HPDE6-E6E7 (cell line): ENCODE data around the gene CCDC14.
A peak's percentile ranks its signal among the peaks of the same experiment; 100 is the strongest.
"Not testable (repeated sequence)": the region's sequence is repeated elsewhere in the genome, so short reads cannot be mapped to it uniquely, and the experiment has no call there.

Experiments used
- DNase-seq: peaks from one replicate; pipeline ENCODE4 v3.0.0; 2011; ENCODE audit warnings: missing footprints; ENCODE audit errors: extremely low spot score

Gene CCDC14

DNA sequence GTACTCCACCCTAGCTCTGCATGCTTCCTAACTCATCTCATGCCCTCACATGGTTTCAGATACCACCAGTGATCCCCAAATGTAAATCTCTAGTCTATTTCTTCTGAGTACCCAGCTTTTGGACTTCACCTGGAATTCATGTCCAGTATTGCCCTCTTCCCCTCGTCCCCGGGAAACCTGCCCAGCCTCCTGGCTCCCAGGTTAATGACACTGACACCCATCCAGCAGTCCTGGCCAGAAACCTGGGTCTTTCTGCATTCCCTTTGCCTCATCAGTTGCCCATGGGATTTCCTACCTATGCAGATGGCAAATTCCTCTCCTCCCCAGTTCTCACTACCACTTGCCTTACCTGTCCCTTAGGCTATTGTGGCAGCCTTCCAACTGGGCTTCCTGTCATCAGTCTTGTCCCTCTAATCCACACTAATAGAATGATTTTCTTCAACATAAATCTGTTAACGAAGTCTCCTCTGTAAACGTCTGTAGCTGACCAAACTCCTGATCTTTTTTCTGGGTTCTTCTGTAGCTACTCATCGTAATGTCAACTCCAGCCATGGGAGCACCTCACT is 61.6 kb downstream of the CCDC14 start:
- DNase-seq = no peak

GRCh38 chr3:123893012-123893411 is 68.0 kb downstream of the CCDC14 start:
- DNase-seq = no peak

DNA sequence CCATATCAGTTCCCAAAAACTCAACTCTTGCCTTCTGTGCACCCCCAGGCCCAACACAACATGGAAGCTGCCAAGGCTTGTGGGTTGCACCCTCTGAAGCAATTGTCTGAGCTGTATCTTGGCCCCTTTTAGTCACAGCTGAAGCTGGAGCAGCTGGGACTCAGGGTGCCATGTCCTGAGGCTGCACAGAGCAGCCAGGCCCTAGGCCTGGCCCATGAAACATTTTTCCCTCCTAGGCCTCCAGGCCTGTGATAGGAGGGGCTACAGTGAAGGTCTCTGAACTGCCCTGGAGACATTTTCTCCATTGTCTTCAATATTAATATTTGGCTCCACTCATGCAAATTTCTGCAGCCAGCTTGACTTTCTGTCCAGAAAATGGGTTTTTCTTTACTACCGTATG is 68.8 kb downstream of the CCDC14 start:
- no peak for DNase-seq

DNA sequence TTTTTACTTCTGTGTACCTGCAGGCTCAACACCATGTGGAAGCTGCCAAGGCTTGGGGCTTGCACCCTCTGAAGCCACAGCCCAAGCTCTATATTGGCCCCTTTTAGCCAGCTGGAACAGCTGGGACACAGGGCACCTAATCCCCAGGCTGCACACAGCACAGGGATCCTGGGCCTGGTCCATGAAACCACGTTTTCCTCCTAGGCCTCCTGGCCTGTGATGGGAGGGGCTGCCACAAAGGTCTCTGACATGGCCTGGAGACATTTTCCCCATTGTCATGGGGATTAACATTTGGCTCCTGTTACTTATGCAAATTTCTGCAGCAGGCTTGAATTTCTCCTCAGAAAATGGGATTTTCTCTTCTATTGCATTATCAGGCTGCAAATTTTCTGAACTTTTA is 70.0 kb downstream of the CCDC14 start:
- DNase-seq = not testable (repeated sequence)

DNA sequence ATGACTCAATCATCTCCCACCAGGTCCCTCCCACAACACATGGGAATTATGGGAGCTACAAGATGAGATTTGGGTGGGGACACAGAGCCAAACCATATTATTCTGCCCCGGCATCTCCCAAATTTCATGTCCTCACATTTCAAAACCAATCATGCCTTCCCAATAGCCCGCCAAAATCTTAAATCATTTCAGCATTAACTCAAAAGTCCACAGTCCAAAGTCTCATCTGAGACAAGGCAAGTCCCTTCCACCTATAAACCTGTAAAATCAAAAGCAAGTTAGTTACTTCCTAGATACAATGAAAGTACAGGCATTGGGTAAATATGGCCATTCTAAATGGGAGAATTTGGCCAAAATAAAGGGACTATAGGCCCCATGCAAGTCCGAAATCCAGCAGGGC is 70.9 kb downstream of the CCDC14 start:
- not testable (repeated sequence) for DNase-seq

DNA sequence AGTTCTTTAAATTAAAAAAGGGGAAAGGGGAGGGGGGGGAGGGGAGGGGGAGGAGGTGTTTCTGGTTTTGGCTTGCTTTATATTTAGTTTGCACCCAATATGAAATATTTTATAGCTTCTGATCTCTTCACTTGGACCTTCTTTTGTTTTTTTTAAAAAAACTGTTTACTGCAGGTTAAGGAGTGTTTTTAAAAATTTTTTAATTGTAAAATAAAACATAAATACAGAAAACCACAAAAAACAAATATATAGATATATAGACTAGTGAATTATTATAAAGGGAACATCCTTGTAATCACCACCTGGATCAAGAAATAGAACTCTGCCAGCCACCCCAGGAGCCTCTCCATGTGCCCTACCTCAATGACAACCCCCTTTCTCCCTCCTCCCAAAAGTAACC is 76.0 kb downstream of the CCDC14 start:
- DNase-seq = no peak

DNA sequence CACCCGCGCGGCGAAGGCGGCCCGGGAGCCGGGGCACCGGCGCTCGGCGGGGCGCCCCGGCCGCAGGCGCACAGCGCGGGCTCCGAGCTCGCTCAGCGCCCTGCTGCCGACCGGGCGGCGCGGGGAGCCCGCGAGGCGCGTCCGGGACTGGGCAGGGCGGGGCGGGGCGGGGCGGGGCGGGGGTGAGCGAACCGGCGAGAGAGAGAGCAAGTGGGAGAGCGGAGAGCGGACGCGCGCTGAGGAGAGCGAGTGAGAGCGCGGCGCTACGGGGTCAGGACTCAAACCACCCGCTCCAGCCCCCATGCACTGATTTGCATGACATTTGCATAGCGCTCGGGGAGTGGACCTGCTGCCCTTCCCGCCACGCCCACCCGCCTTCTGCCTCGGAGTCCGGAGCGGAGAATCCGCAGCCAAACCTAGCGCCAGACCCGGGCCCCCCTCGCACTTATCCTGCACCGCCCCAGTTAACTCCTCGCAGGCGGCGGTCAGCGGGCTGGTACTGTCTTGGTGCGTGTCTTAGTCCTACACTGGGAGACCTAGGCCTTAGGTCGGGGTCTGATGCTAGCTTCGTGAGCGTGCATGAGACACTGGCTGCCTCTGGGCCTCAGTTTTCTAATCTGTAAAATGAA is 76.7 kb downstream of the CCDC14 start, which contains the start of gene MYLK:
Gene MYLK, minus strand, starts transcription at position 130 of the 629 bp plus-strand sequence. CDS start 90,491 bp downstream, outside the sequence.
- peak; percentile 50 for DNase-seq

- no peak for DNase-seq
These were observed 77.3 kb downstream of the CCDC14 start for GRCh38 chr3:123883701-123884202.

GRCh38 chr3:123883111-123883510 is 77.9 kb downstream of the CCDC14 start:
- no peak for DNase-seq

DNA sequence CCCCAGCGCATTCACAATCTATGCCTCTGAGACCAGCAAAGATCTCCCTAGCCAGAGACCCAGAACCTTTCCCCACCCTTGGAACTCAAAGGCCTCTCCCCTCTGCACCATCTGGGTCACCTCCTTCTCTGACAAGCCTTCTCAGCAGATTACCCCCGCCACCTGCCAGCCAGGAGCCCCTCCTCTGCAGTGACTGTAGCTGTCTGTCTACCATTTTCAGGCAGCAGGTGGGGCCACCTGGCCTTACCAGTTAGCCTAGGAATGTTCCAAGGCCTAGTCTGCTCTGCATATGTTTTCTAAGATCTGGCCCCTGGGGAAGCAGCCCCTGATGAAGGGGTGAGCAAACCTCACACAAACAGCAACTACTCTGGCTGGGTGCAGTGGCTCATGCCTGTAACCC is 79.3 kb downstream of the CCDC14 start:
- DNase-seq = no peak

DNA sequence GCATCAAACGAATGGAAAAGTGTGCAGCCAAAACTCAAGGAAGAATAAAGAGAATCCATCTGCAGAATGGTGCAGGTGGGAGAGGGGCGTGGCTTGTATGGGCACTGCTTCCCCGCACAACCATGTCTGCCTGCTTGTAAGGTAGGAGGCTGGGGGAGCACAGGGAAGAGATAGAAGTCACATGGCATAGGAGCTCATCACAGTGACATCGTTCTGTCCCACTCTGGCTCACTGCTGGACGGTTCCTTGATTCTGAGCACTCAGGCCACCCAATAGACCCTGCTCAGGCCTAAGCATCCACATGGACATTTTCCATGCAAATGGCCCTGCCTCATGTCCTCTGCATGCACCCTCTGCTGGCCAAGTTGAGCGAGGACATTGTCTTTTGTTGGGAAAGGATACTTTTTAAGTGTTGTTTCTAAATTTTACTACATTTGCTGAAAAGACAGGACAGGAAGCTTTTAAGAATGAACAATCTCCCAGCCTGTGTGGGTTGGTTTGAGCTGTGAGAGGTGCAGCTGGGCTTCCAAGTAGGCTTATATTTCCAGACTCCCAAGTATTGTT is 79.9 kb downstream of the CCDC14 start:
- no peak for DNase-seq

DNA sequence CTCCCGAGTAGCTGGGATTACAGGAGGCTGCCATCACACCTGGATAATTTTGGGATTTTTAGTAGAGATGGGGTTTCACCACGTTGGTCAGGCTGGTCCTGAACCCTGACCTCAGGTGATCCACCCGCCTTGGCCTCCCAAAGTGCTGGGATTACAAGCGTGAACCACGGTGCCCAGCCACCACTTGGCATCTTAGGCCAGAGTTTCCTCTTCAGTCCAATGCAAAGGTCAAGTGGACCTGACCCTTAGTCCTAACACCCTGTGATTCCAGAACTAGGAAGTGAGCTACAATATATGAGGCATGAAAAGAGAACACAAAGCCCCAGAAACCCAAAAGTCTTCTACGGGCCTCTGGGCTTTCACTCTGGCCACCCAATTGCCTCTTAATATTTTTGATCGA is 82.2 kb downstream of the CCDC14 start:
- no peak for DNase-seq

GRCh38 chr3:123877965-123878364 is 83.1 kb downstream of the CCDC14 start:
- DNase-seq = no peak

DNA sequence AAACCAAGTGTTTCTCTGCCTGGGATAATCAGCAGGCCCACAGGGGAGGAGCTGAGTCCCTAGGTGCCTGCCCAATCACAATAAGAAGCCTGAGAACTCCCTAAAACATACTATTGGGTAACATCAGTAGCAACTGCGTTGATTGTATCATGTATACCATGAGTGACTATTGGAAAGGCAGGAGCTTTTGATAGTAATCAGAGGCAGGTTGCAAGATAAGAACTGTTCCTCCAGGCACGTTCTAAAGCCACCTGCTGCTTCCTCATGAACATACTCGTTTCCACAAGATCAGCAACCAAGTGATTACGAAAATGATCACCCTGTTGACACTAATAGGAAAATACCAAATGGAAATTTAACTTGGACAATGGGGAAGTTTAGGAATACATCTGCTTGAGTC is 83.6 kb downstream of the CCDC14 start:
- DNase-seq = no peak

DNA sequence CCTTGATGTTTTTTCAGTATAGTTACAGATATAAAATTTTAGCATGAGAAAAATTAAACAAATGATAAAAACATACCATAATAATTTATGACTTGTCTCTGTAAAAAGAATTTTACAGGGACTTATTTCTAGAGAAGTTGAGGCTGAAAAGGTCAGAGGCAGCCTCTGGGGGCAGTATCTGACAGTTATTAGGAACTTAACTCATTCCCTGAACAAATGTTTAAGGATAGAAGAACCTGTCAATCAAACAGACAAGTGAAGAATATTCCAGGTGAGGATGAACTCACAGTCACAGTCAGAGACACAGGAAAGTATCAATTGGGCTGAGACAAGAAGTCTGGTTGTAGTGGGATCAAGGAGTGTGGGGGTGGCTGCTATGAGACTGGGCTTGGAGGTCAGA is 84.2 kb downstream of the CCDC14 start:
- no peak for DNase-seq

- DNase-seq = no peak
These were observed 88.4 kb downstream of the CCDC14 start for GRCh38 chr3:123872621-123873020.

DNA sequence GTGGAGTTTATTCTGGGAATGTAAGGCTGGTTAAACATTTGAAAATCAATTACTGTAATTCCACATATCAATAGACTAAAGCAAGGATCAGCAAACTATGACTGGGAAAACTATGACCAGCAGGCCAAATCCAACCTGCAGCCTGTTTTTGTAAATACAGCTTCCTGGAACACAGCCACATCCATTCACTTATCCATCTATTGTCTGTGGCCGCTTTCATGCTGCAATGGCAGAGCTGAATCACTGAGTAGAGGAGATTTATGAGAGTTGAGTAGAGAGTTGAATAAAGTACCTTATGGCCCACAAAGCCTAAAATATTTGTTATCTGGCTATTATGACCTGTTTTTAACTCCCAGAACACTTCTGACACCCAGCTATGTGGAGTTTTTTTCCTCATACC is 89.1 kb downstream of the CCDC14 start:
- DNase-seq = no peak

DNA sequence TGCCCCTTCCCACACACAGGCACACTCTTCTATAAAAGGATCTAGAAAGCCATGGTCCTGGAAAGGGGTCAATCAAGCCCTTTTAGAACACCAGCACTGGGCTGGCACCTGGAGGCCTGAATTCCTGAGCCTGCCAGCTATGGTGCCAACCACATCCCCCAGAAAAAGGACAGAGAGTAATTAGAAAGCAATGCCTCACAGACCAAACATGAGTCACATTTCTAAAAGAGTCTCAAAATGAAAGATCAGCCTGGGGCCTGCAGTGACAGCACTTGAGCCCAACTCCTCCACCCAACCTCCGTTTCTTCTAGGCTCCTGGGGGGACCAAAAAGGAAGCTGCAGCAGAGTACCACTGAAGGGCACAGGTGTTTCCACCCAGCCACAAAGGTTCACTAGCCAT is 91.0 kb downstream of the CCDC14 start:
- peak; percentile 32 for DNase-seq

- DNase-seq = no peak
These were observed 91.9 kb downstream of the CCDC14 start for GRCh38 chr3:123869165-123869564.

DNA sequence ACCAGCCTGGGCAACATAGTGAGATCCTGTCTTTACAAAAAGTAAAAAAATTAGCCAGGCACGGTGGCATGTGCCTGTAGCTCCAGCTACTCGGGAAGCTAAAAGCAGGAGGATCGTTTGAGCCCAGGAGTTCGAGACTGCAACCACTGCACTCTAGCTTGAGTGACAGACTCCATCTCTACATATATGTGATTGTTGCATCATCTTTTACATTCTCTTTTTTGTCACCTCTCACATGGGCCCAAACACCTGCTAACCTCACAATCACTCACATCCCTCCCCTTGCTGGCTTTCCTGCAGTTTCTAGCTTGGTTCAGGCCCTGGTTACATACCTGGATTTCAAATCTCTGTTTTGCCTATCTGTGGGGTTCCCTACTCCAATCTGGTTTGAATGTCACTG is 96.3 kb downstream of the CCDC14 start:
- DNase-seq = no peak
